SK-N-SH treated with all-trans-retinoic acid at 6 μM for 48 hours (cell line): Measurements from ENCODE around the gene AGMO.

Source experiments
- ATAC-seq: fragments of 200-7000 bp; cut with Tn5 transposase; 3 replicates; pipeline ENCODE4 v1.9.1; 2020; ENCODE audit warnings: mild to moderate bottlenecking, moderate library complexity
- ARNTL ChIP-seq: fragments of 450-650 bp; formaldehyde crosslinking; IDR thresholded peaks from 2 replicates; pipeline ENCODE4 v1.5.0; 2020; ENCODE audit warnings: low read depth, mild to moderate bottlenecking, moderate library complexity, borderline replicate concordance
- BACH2 ChIP-seq: fragments of 250-450 bp; sonication (Bioruptor Pico); IDR thresholded peaks from 2 replicates; pipeline ENCODE4 v1.9.0; 2021; ENCODE audit warnings: mild to moderate bottlenecking, borderline replicate concordance
- CSDC2 ChIP-seq: fragments of 250-450 bp; sonication (Bioruptor Pico); IDR thresholded peaks from 2 replicates; pipeline ENCODE4 v1.5.0; 2020; ENCODE audit warnings: mild to moderate bottlenecking, moderate library complexity
- GLIS3 ChIP-seq: fragments of 250-450 bp; sonication (Bioruptor Pico); IDR thresholded peaks from 2 replicates; pipeline ENCODE4 v1.5.0; 2020; ENCODE audit warnings: mild to moderate bottlenecking, moderate library complexity
- ISL1 ChIP-seq: fragments of 250-450 bp; sonication (Bioruptor Pico); IDR thresholded peaks from 2 replicates; pipeline ENCODE4 v2.1.2; 2022; ENCODE audit warnings: mild to moderate bottlenecking, moderate library complexity
- OSR1 ChIP-seq: fragments of 250-450 bp; sonication (Bioruptor Pico); IDR thresholded peaks from 2 replicates; pipeline ENCODE4 v1.8.0; 2022; ENCODE audit warnings: moderate library complexity, mild to moderate bottlenecking, inconsistent platforms
- PPARA ChIP-seq: fragments of 250-450 bp; sonication (Bioruptor Pico); IDR thresholded peaks from 2 replicates; pipeline ENCODE4 v1.5.0; 2020; ENCODE audit warnings: mild to moderate bottlenecking, borderline replicate concordance
- RARB ChIP-seq: fragments of 250-450 bp; sonication (Bioruptor Pico); IDR thresholded peaks from 2 replicates; pipeline ENCODE4 v1.8.0; 2021; ENCODE audit warnings: mild to moderate bottlenecking, moderate library complexity
- SNAI2 ChIP-seq: fragments of 250-450 bp; sonication (Bioruptor Pico); IDR thresholded peaks from 2 replicates; pipeline ENCODE4 v1.5.0; 2020; ENCODE audit warnings: mild to moderate bottlenecking, moderate library complexity
- TCF4 ChIP-seq: fragments of 250-450 bp; sonication (Bioruptor Pico); IDR thresholded peaks from 2 replicates; pipeline ENCODE4 v1.8.0; 2021; ENCODE audit warnings: mild to moderate bottlenecking, moderate library complexity, borderline replicate concordance
- TOX ChIP-seq: fragments of 250-450 bp; sonication (Bioruptor Pico); IDR thresholded peaks from 2 replicates; pipeline ENCODE4 v1.8.0; 2021; ENCODE audit warnings: mild to moderate bottlenecking, moderate library complexity, borderline replicate concordance
- ZFP3 ChIP-seq: fragments of 250-450 bp; sonication (Bioruptor Pico); IDR thresholded peaks from 2 replicates; pipeline ENCODE4 v1.5.0; 2020; ENCODE audit warnings: mild to moderate bottlenecking, moderate library complexity
- ZFP30 ChIP-seq: fragments of 450-650 bp; formaldehyde crosslinking; IDR thresholded peaks from 2 replicates; pipeline ENCODE4 v1.5.0; 2022; ENCODE audit warnings: mild to moderate bottlenecking, moderate library complexity
- ZNF565 ChIP-seq: fragments of 450-650 bp; formaldehyde crosslinking; conservative IDR thresholded peaks from 2 replicates; pipeline ENCODE4 v1.5.0; 2020; ENCODE audit warnings: low read depth, mild to moderate bottlenecking, moderate library complexity
- ZNF70 ChIP-seq: fragments of 450-650 bp; formaldehyde crosslinking; IDR thresholded peaks from 2 replicates; pipeline ENCODE4 v1.5.0; 2020; ENCODE audit warnings: mild to moderate bottlenecking, moderate library complexity
- ZNF8 ChIP-seq: fragments of 450-650 bp; formaldehyde crosslinking; IDR thresholded peaks from 2 replicates; pipeline ENCODE4 v1.5.0; 2020; ENCODE audit warnings: mild to moderate bottlenecking, moderate library complexity
- TF ChIP-seq, protein P1 (sequence below): fragments of 250-450 bp; sonication (Bioruptor Pico); IDR thresholded peaks from 2 replicates; pipeline ENCODE4 v1.8.0; 2020; ENCODE audit warnings: mild to moderate bottlenecking, moderate library complexity, borderline replicate concordance
- TF ChIP-seq, protein P2 (sequence below): fragments of 250-450 bp; sonication (Bioruptor Pico); IDR thresholded peaks from 2 replicates; pipeline ENCODE4 v1.5.0; 2020; ENCODE audit warnings: mild to moderate bottlenecking, moderate library complexity
- TF ChIP-seq, protein P3 (sequence below): fragments of 250-450 bp; sonication (Bioruptor Pico); IDR thresholded peaks from 2 replicates; pipeline ENCODE4 v1.5.1; 2021; ENCODE audit warnings: mild to moderate bottlenecking, moderate library complexity
- TF ChIP-seq, protein P4 (sequence below): fragments of 250-450 bp; sonication (Bioruptor Pico); IDR thresholded peaks from 2 replicates; pipeline ENCODE4 v1.8.0; 2021; ENCODE audit warnings: low read depth, mild to moderate bottlenecking, moderate library complexity, borderline replicate concordance
- TF ChIP-seq, protein P5 (sequence below): fragments of 250-450 bp; sonication (Bioruptor Pico); IDR thresholded peaks from 2 replicates; pipeline ENCODE4 v1.5.1; 2020; ENCODE audit warnings: low read depth, mild to moderate bottlenecking, moderate library complexity

The AGMO gene

DNA sequence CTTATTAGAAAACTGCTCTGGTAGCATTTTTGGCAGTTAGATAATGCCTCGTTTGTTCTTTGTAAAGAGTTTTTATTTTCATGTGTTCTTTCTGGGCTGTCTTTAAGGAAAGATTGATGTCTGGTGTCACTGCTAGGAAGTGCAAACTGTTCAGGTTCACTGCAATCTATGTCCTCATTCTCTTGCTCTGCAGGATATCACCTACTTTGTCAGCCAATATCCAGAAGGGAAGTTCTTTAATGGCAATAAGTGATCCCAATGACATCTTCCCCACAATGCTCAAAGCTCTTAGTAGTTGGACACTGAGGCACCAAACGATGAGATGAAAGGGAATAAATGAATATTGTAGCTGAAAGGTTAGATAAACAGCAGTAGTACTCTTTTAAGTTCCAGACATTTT, 115.1 kb downstream of the AGMO start:
- TF ChIP-seq RARB (CRISPR knock-in tag): no peak
- no peak for TF ChIP-seq OSR1
- no peak for TF ChIP-seq CSDC2 (CRISPR knock-in tag)
- no peak for TF ChIP-seq GLIS3
- TF ChIP-seq, protein P1, sequence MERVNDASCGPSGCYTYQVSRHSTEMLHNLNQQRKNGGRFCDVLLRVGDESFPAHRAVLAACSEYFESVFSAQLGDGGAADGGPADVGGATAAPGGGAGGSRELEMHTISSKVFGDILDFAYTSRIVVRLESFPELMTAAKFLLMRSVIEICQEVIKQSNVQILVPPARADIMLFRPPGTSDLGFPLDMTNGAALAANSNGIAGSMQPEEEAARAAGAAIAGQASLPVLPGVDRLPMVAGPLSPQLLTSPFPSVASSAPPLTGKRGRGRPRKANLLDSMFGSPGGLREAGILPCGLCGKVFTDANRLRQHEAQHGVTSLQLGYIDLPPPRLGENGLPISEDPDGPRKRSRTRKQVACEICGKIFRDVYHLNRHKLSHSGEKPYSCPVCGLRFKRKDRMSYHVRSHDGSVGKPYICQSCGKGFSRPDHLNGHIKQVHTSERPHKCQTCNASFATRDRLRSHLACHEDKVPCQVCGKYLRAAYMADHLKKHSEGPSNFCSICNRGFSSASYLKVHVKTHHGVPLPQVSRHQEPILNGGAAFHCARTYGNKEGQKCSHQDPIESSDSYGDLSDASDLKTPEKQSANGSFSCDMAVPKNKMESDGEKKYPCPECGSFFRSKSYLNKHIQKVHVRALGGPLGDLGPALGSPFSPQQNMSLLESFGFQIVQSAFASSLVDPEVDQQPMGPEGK: no peak
- TF ChIP-seq, protein P2, sequence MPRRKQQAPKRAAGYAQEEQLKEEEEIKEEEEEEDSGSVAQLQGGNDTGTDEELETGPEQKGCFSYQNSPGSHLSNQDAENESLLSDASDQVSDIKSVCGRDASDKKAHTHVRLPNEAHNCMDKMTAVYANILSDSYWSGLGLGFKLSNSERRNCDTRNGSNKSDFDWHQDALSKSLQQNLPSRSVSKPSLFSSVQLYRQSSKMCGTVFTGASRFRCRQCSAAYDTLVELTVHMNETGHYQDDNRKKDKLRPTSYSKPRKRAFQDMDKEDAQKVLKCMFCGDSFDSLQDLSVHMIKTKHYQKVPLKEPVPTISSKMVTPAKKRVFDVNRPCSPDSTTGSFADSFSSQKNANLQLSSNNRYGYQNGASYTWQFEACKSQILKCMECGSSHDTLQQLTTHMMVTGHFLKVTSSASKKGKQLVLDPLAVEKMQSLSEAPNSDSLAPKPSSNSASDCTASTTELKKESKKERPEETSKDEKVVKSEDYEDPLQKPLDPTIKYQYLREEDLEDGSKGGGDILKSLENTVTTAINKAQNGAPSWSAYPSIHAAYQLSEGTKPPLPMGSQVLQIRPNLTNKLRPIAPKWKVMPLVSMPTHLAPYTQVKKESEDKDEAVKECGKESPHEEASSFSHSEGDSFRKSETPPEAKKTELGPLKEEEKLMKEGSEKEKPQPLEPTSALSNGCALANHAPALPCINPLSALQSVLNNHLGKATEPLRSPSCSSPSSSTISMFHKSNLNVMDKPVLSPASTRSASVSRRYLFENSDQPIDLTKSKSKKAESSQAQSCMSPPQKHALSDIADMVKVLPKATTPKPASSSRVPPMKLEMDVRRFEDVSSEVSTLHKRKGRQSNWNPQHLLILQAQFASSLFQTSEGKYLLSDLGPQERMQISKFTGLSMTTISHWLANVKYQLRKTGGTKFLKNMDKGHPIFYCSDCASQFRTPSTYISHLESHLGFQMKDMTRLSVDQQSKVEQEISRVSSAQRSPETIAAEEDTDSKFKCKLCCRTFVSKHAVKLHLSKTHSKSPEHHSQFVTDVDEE (CRISPR knock-in tag): no peak
- TF ChIP-seq, protein P3, sequence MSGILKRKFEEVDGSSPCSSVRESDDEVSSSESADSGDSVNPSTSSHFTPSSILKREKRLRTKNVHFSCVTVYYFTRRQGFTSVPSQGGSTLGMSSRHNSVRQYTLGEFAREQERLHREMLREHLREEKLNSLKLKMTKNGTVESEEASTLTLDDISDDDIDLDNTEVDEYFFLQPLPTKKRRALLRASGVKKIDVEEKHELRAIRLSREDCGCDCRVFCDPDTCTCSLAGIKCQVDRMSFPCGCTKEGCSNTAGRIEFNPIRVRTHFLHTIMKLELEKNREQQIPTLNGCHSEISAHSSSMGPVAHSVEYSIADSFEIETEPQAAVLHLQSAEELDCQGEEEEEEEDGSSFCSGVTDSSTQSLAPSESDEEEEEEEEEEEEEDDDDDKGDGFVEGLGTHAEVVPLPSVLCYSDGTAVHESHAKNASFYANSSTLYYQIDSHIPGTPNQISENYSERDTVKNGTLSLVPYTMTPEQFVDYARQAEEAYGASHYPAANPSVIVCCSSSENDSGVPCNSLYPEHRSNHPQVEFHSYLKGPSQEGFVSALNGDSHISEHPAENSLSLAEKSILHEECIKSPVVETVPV (CRISPR knock-in tag): no peak
- no peak for TF ChIP-seq SNAI2 (CRISPR knock-in tag)
- TF ChIP-seq, protein P4, sequence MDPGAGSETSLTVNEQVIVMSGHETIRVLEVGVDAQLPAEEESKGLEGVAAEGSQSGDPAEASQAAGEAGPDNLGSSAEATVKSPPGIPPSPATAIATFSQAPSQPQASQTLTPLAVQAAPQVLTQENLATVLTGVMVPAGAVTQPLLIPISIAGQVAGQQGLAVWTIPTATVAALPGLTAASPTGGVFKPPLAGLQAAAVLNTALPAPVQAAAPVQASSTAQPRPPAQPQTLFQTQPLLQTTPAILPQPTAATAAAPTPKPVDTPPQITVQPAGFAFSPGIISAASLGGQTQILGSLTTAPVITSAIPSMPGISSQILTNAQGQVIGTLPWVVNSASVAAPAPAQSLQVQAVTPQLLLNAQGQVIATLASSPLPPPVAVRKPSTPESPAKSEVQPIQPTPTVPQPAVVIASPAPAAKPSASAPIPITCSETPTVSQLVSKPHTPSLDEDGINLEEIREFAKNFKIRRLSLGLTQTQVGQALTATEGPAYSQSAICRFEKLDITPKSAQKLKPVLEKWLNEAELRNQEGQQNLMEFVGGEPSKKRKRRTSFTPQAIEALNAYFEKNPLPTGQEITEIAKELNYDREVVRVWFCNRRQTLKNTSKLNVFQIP (CRISPR knock-in tag): no peak
- TF ChIP-seq ZFP30: no peak
- TF ChIP-seq ZFP3 (CRISPR knock-in tag): no peak
- TF ChIP-seq ZNF70 (CRISPR knock-in tag): no peak
- no peak for TF ChIP-seq TCF4 (CRISPR knock-in tag)
- TF ChIP-seq TOX (CRISPR knock-in tag): no peak
- no peak for ATAC-seq

DNA sequence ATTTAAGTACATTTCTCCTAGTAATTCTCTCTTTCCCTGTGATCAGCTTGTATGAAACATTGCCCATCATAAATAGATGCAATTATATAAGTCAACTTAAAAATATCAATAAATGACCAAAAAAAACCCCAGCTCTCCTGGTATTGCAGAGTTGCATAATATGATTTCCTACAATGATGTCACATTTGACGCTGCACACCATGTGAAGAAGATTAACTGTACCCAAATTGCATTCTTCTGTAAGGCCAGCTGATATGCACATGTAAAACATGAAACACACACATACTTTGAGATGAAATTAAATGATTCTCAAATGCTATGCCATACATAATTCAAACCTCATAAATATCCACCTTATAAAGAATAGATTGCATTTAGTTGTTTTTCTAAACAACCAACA, 115.5 kb downstream of the AGMO start:
- TF ChIP-seq, protein P2 (CRISPR knock-in tag): peak; percentile 41; the same call in 1 of the 2 replicates
- TF ChIP-seq TCF4 (CRISPR knock-in tag): peak; percentile 92
- no peak for TF ChIP-seq TOX (CRISPR knock-in tag)
- TF ChIP-seq ZFP30: no peak
- TF ChIP-seq, protein P3 (CRISPR knock-in tag): no peak
- peak; percentile 7; the same call in 1 of the 2 replicates for TF ChIP-seq ZNF8 (CRISPR knock-in tag)
- TF ChIP-seq OSR1: no peak
- no peak for TF ChIP-seq BACH2 (CRISPR knock-in tag)
- TF ChIP-seq ISL1: no peak
- no peak for TF ChIP-seq ZNF565 (CRISPR knock-in tag)
- no peak for TF ChIP-seq PPARA
- TF ChIP-seq ARNTL (CRISPR knock-in tag): no peak
- TF ChIP-seq, protein P5, sequence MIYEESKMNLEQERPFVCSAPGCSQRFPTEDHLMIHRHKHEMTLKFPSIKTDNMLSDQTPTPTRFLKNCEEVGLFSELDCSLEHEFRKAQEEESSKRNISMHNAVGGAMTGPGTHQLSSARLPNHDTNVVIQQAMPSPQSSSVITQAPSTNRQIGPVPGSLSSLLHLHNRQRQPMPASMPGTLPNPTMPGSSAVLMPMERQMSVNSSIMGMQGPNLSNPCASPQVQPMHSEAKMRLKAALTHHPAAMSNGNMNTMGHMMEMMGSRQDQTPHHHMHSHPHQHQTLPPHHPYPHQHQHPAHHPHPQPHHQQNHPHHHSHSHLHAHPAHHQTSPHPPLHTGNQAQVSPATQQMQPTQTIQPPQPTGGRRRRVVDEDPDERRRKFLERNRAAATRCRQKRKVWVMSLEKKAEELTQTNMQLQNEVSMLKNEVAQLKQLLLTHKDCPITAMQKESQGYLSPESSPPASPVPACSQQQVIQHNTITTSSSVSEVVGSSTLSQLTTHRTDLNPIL (CRISPR knock-in tag): no peak
- no peak for TF ChIP-seq ZNF70 (CRISPR knock-in tag)
- TF ChIP-seq, all 23 proteins: peak for 3
- no peak for ATAC-seq
